Effector CD8-positive, alpha-beta T cell (primary cell): ENCODE results near the gene LHCGR.
"Not testable (repeated sequence)": the region's sequence is repeated elsewhere in the genome, so short reads cannot be mapped to it uniquely, and the experiment has no call there.

Experiments
- DNase-seq: peaks from one replicate; lab custom pipeline; 2025; lab: John Stamatoyannopoulos, UW

The LHCGR gene

DNA sequence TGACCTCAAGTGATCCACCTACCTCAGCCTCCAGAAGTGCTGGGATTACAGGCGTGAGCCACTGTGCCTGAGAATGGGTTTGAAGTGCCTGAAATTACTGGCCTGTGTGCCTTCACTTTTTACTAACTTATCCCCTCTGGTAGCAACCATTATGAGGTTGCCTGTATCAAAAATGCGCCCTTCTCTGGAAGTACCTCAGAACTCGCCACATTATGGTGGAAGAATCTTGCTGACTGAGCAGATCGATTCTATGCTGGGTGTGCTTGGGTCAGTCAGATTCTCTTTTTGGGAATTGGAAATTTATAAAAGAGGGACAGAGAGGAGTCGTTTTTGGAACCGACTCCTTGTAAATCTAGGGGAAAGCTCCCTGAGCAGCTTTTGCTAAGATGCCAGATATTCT lies 8.2 kb downstream of the LHCGR start:
- no peak for DNase-seq

GRCh38 chr2:48739236-48739635 lies 16.3 kb downstream of the LHCGR start:
- not testable (repeated sequence) for DNase-seq

DNA sequence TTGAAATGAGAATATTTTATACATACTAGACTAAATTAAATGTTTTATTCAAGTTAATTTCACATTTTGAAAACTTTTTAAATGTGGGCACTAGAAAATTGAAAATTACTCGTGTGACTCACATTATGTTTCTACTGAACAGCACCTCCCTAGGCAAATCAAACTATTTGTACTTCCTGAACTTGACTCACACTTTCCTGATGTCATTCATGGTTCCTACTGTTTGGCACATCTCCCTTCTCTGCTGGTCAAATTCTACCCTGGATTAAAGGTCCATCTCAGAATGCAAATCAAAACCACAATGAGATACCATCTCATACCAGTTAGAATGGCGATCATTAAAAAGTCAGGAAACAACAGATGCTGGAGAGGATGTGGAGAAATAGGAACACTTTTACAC lies 16.7 kb downstream of the LHCGR start:
- DNase-seq = no peak

DNA sequence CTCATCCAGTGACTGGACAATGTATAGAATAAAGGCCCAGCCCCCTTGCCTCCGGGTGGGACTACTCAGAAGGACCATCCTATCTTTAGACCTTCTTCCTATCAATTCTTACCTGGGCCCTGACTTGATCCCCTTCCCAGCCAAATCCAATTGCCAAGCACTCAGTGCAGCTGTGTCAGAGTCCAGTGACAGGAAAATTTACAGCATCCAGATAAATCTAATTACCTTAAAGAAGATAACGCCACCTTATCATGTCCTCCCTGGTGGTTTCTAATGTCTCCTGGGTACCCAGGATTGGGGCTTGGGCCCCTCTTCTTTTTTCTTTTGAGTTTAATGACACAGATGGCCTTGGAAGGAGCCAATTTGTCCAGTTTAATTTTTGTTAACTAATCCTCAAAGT lies 19.3 kb downstream of the LHCGR start:
- no peak for DNase-seq

- no peak for DNase-seq
These were observed 20.8 kb downstream of the LHCGR start for GRCh38 chr2:48734576-48735303.

- no peak for DNase-seq
These were observed 22.4 kb downstream of the LHCGR start for GRCh38 chr2:48733067-48733503.

- DNase-seq = no peak
These were observed 26.7 kb downstream of the LHCGR start for GRCh38 chr2:48728840-48729239.

GRCh38 chr2:48728295-48728694 lies 27.2 kb downstream of the LHCGR start:
- DNase-seq = no peak

GRCh38 chr2:48727560-48727959 lies 28.0 kb downstream of the LHCGR start:
- no peak for DNase-seq

DNA sequence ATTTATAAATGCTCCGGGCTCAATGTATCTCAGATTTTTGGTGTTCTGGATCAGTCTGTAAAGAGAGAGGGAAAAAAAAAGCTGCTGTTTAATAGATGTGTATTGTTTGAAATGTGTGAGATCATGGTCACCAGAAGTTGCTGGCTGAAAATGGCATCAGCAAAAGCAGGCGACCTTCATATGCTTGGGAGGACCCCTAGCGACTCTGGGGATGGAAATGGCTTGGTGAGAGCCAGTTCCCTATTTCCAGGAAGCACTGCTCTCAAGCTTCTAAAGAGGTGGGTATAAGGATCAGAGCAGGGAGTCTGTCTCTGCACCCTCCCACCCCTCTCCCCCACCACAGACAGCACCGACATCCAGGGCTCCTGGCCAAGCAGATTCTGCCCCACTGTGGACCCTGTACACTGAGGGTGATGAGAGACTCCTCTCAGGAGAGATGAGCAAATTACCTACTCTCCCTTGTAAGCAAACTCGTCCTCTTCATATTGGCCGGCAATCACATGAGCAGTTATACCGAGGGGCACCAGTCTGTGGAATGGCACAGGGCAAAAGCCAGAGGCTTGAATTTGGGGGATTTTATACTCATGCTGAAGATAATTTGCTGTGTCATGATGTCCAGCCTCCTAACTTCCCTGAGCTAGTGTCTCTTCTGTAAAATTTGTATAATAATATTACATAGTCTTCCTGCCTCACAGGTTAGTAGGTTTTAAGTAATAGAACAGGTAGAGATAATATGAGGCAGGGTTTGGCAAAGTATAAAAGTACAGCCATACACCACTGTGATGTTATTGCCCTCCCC lies 29.6 kb downstream of the LHCGR start:
- DNase-seq = no peak

DNA sequence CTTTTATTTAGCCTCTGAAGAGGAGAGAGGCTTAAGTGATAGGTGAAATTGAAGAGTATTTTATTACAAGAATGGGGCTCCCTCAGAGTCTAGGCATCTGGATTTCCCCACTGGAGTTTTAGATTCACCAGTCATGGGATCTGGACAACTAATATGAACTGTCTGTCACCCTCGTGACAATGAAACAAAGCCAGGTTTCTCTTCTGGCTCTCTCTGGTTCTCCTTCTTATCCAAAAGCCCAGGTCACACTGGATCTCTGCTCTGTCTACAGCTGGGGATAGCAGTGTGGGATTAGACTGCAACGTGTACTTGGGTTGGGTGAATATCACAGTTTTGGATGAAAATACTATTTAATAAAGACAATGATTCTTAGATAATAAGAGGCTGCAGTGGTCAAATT lies 31.2 kb downstream of the LHCGR start:
- DNase-seq = no peak

DNA sequence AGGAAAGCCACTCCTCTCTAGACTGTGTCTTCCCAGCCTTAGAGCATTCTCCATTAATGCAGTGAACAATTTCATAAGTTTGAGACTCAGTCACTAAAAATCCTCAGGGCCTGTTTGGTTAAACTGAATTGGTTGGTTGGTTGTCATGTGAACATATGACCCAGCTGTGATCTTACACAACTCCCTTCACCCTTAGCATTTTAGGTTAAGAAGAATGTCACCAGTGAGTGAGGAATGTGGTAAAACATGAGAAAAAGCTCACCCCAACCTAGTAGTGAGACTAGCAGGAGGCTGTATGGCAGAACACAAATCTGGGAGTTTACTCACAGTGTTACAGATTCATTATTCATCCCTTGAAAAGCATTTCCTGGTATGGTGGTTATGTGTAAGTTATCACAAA lies 32.4 kb downstream of the LHCGR start:
- no peak for DNase-seq

- DNase-seq = no peak
These were observed 33.1 kb downstream of the LHCGR start for GRCh38 chr2:48722391-48722790.

DNA sequence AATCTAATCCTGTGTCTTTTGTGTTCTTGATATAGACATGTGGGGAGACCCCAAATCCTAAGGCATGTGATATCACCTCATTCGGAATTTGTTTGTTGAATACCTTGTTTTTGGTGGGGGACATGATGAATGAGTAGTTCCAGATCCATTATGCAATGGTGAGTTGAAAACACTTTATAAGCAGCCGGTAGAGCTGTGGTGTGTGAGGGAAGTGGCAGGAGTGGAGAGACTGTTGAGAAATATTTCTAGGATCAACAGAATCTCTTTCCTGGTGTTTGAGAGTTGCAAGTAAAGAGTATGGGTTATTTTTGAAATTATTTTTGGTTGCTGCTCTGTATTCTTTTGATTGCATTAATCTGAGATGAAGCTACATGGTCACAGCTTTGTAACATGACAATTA lies 34.4 kb downstream of the LHCGR start:
- no peak for DNase-seq

- DNase-seq = no peak
These were observed 35.9 kb downstream of the LHCGR start for GRCh38 chr2:48719480-48720177.

DNA sequence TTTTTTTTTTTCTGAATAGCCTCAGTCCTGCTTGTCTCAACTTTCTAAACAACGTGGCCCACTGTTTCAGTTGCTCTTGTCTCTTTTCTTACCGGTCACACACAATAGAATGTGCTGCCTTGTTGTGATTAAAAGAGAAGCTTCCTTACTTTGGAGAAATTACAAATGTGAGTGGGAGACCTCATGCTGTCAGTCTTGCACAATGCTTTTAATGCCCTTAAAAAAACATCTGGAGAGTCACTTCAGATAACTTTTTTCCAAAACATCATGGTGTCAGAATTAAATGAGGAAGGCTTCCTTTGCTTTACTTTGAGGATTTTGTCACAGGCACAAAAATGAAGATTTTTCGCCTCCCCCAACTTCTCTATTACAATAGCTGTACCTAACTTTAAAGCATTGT lies 37.7 kb downstream of the LHCGR start:
- no peak for DNase-seq

DNA sequence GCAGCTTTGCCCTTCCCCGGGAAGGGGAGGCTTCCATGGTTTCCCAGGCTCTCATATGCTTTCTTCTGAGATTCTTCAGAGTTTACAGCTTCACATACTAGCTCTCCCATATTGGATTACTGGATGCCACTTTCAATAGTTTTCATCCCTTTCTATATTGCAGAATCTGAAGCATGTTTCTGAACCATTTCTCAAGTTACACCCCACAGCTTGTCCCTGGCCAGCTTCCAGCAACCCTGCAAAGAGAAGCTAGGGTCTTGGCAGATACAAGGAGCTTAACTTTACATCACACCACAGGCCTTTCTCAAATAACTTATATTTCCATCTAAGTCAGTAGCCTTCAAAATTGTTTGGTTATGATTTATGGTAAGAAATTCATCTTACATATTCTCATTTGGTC lies 39.6 kb downstream of the LHCGR start:
- DNase-seq = no peak

DNA sequence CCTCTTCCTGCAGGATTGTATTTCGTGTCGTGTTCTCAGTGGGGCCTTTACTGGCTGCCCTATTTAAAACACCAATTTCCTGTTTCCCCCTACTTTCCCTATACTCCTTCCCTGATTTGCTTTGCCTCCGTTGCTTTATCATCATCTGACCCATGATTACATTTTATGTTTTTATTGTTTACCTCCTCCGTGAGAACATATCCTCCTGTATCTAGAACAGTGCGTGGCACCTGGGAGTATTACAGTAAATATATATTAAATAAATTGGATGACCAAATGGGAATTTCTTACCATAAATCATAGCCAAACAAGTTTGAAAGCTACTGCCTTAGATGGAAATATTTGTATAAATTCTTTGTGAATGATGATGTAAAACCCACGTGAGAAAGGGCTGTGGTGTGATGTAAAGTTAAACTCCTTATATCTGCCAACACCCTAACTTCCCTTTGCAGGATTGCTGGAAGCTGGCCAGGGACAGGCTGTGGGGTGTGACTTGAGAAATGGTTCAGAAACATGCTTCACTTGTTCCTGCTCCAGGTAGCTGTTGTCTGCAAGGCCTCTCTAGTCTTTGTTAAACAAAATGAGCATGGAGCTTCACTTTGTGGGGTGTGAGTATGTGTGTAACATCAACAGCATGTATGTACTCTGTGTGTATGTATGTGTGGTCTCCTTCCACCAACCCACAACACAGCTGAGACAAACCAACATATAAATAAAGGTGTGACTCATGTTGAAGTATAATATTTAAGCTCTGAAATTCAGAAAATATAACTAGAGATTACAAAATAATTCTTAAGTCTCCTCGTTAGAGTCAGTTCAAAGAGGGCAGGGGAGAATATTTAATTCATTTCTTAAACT lies 40.3 kb downstream of the LHCGR start:
- DNase-seq = no peak

GRCh38 chr2:48714245-48714644 lies 41.3 kb downstream of the LHCGR start:
- DNase-seq = no peak

DNA sequence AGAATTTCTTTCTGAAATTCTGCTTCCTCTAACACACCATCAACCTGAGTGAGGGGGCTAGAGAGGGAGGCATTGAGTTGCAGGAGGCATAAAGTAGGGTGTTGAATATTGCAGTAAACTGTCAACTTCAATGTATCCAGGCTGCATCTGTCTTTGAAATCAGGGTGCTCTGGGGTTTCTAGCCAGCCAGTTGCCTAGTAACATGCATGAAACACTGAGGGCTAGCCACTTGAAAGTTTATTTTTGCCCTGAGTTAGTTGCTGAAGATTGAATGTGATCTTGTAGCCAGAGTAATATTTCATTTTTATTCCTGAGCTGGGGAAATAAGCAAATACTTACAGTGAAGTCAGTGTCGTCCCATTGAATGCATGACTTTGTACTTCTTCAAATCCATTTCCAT lies 41.9 kb downstream of the LHCGR start:
- DNase-seq = no peak

- DNase-seq = no peak
These were observed 43.4 kb downstream of the LHCGR start for GRCh38 chr2:48712151-48712550.

DNA sequence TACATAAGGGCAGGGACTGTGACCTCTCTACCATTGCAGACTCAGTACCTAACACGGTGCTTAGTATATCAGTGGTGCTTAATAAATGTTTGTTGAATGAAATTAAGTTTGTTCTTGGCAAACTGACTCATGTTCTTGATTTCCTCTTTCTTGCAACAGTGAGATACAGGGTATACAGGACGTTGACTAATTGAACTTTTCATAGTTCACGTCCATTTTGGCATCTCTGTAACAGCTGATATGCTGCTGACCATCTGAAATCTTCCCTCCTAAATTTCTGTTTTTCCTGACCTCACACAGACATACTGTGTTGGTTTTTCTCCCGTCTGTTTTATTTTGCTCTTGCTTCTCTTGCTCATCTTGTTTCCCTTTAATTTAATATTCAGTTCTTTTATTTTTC lies 44.2 kb downstream of the LHCGR start:
- no peak for DNase-seq
